Tibial nerve (tissue), 4 donors: ENCODE data around the gene ALK. TPM values are rescaled to one million over a fixed set of nuclear protein-coding genes. Genes with fewer than 3 reads are reported as not detected.

ENCODE experiments used
- DNase-seq, 2 donors: peaks; one replicate each; pipeline ENCODE4 v3.0.0-alpha.2; 2019; ENCODE audit warnings: low spot score in 2 of 2
- H3K27ac ChIP-seq, 4 donors: fragments of 200-600 bp; sonication (generic) in 3 of 4; one replicate each; pipeline ENCODE4 v1.5.1; 2017 to 2019; ENCODE audit warnings: mild to moderate bottlenecking in 1 of 4
- H3K27me3 ChIP-seq, 2 donors: fragments of 200-600 bp; sonication (generic) in 1 of 2; one replicate each; pipeline versions ENCODE4 v1.5.1 to v1.6.0; 2017 to 2019
- H3K36me3 ChIP-seq, 3 donors: fragments of 200-600 bp; sonication (generic); one replicate each; pipeline ENCODE4 v1.5.1; 2018 to 2019
- H3K4me1 ChIP-seq, 4 donors: fragments of 200-600 bp; sonication (generic) in 3 of 4; one replicate each; pipeline ENCODE4 v1.5.1; 2017 to 2019
- H3K4me3 ChIP-seq, 4 donors: fragments of 200-600 bp; sonication (generic) in 3 of 4; one replicate each; pipeline ENCODE4 v1.5.1; 2017 to 2019; ENCODE audit warnings: mild to moderate bottlenecking in 1 of 4, moderate library complexity in 1 of 4
- H3K9me3 ChIP-seq, 4 donors: fragments of 200-600 bp; sonication (generic) in 3 of 4; one replicate each; pipeline ENCODE4 v1.5.1; 2017 to 2019
- EP300 ChIP-seq, 2 donors: sonication (generic); formaldehyde crosslinking; IDR thresholded peaks; one replicate each; pipeline ENCODE4 v1.6.1; 2017; ENCODE audit warnings: antibody characterized with exemption in 2 of 2, mild to moderate bottlenecking in 1 of 2
- POLR2A ChIP-seq, 2 donors: fragments of 450-650 bp; IDR thresholded peaks; one replicate each; pipeline ENCODE4 v1.6.1; 2017; ENCODE audit warnings: antibody characterized with exemption in 2 of 2, mild to moderate bottlenecking in 2 of 2, moderate library complexity in 2 of 2
- WGBS, 2 donors: methylation state at CpG; one replicate each; pipeline ENCODE4 v1.1.5; 2018; 5-methylcytosine and 5-hydroxymethylcytosine counted together
- total RNA-seq, 4 donors: library from RNA; depleted of rRNA; stranded (reverse); fragments of >200 nt; gene quantifications; one replicate each; pipeline ENCODE4 v1.1.0, GENCODE V29; 2016
- TF ChIP-seq, protein P1 (sequence below), 5 experiments: fragments of 200-600 bp in 3 of 5; fragments of 450-650 bp in 2 of 5; sonication (generic) in 3 of 5; IDR thresholded peaks; one replicate each; pipeline ENCODE4 v1.5.1; 2016 to 2019; ENCODE audit warnings: antibody characterized with exemption in 5 of 5, mild to moderate bottlenecking in 3 of 5, moderate library complexity in 2 of 5

ALK gene
- total RNA-seq, 4 donors from 2014 or later = 0.39 to 4.8 (median 0.66) TPM

DNA sequence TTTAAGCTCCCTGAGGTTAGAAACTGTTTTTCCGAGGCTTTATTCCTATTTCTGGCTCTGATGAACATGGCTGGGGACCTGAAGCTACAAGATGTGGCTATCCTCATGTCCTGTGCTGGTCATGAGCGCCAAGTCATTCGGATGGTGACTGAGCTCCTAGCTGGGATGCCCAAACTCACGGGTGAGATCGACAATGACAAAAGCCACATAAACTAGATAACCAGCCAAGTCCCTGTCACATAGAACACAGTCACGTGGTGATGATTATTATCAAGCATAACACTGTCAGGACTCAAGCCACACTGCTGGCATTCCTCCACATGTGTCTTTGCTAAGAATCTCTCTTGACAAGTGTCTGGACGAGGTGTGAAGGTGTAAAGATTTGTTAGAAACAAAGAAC, 531.2 kb downstream of the ALK start:
- H3K4me1 ChIP-seq = no peaks in the 10 kb centered on the region
- H3K4me3 ChIP-seq = no peak overlapping the region
- no peaks in the 10 kb centered on the region for H3K36me3 ChIP-seq
- DNase-seq = no peak
- H3K9me3 ChIP-seq = no peaks in the 10 kb centered on the region
- H3K27ac ChIP-seq = no peak overlapping the region
- no peaks in the 10 kb centered on the region for H3K27me3 ChIP-seq
- TF ChIP-seq EP300 (IDR thresholded peaks at IDR 0.05) (no peak), POLR2A (IDR thresholded peaks at IDR 0.05) (no peak)
- TF ChIP-seq, protein P1, sequence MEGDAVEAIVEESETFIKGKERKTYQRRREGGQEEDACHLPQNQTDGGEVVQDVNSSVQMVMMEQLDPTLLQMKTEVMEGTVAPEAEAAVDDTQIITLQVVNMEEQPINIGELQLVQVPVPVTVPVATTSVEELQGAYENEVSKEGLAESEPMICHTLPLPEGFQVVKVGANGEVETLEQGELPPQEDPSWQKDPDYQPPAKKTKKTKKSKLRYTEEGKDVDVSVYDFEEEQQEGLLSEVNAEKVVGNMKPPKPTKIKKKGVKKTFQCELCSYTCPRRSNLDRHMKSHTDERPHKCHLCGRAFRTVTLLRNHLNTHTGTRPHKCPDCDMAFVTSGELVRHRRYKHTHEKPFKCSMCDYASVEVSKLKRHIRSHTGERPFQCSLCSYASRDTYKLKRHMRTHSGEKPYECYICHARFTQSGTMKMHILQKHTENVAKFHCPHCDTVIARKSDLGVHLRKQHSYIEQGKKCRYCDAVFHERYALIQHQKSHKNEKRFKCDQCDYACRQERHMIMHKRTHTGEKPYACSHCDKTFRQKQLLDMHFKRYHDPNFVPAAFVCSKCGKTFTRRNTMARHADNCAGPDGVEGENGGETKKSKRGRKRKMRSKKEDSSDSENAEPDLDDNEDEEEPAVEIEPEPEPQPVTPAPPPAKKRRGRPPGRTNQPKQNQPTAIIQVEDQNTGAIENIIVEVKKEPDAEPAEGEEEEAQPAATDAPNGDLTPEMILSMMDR (IDR thresholded peaks at IDR 0.05) = no peak
- 75 to 82% methylated on average over 7 of the region's 7 CpGs for WGBS, 2 donors

DNA sequence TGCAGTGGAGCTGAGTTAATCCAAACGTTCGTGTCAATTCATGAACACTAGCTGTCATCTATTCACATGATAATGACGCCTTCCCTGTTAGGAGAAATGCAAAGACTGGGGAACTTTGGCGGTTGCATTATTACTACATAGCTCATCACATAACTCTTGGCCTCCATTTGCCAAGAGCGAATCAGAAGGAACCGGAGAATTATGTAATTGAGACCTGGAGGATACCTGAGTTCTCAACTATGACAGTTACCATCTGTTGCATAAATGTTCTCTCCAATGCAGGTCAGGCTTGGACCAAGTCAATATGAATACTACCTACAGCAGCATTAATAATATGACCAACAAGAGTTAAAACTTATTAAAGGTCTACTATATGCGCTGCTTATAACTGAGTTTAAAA, 531.7 kb downstream of the ALK start:
- no peaks in the 10 kb centered on the region for H3K36me3 ChIP-seq
- no peak overlapping the region for H3K4me3 ChIP-seq
- WGBS, 2 donors = 86 to 93% methylated on average over 7 of the region's 7 CpGs
- no peak for TF ChIP-seq POLR2A (IDR thresholded peaks at IDR 0.05)
- TF ChIP-seq, protein P1 (IDR thresholded peaks at IDR 0.05) = no peak
- no peaks in the 10 kb centered on the region for H3K4me1 ChIP-seq
- H3K27ac ChIP-seq = no peak overlapping the region
- no peaks in the 10 kb centered on the region for H3K9me3 ChIP-seq
- no peak for DNase-seq
- H3K27me3 ChIP-seq = no peaks in the 10 kb centered on the region

- no peaks in the 10 kb centered on the region for H3K36me3 ChIP-seq
- no peaks in the 10 kb centered on the region for H3K9me3 ChIP-seq
- DNase-seq = no peak
- H3K4me3 ChIP-seq = no peak overlapping the region
- H3K4me1 ChIP-seq = no peaks in the 10 kb centered on the region
- TF ChIP-seq, protein P1 (IDR thresholded peaks at IDR 0.05) = no peak
- TF ChIP-seq POLR2A (IDR thresholded peaks at IDR 0.05) (no peak), EP300 (IDR thresholded peaks at IDR 0.05) (no peak)
- H3K27me3 ChIP-seq = no peaks in the 10 kb centered on the region
- H3K27ac ChIP-seq = no peak overlapping the region
- 77 to 83% methylated on average over 2 of the region's 2 CpGs for WGBS, 2 donors
These were observed 533.3 kb downstream of the ALK start for GRCh38 chr2:29388071-29388470.

GRCh38 chr2:29382486-29382885, 538.9 kb downstream of the ALK start:
- no peak overlapping the region for H3K27ac ChIP-seq
- WGBS, 2 donors = 55 to 60% methylated on average over 2 of the region's 2 CpGs
- DNase-seq = no peak

DNA sequence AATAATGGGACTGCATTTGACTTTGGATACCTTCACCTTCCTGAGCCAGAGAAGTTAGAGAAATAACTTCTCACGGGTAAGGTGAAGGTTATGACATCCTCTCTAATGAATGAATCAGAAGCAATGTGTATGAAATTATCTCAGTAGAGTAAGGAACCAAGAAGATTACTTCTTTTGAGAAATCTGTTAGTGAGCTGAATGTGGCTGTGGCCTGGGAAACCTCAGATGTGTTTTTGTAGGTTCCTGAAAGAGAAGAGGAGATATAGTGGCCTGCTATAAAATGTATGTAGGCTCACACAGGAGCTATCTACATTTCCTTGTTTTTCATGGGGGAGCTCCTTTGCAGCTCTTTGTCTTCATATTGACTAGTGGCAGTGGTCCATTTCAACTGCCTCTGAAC, 543.6 kb downstream of the ALK start:
- Histone ChIP-seq H3K4me3 (no peak overlapping the region), H3K27ac (no peak overlapping the region), H3K27me3 (no peaks in the 10 kb centered on the region), H3K9me3 (no peaks in the 10 kb centered on the region), H3K4me1 (no peaks in the 10 kb centered on the region), H3K36me3 (no peaks in the 10 kb centered on the region)
- no peak for TF ChIP-seq POLR2A (IDR thresholded peaks at IDR 0.05)
- TF ChIP-seq, protein P1 (IDR thresholded peaks at IDR 0.05) = no peak
- TF ChIP-seq EP300 (IDR thresholded peaks at IDR 0.05) = no peak
- WGBS, 2 donors = 67 to 79% methylated on average over 1 of the region's 1 CpG
- no peak for DNase-seq

More at GRCh38 chr2:29382486-29382885, 538.9 kb downstream of the ALK start:
- Histone ChIP-seq H3K36me3 (no peaks in the 10 kb centered on the region), H3K4me1 (no peaks in the 10 kb centered on the region), H3K4me3 (no peak overlapping the region), H3K9me3 (no peaks in the 10 kb centered on the region), H3K27me3 (no peaks in the 10 kb centered on the region)
- TF ChIP-seq POLR2A (IDR thresholded peaks at IDR 0.05) (no peak), EP300 (IDR thresholded peaks at IDR 0.05) (no peak)

DNA sequence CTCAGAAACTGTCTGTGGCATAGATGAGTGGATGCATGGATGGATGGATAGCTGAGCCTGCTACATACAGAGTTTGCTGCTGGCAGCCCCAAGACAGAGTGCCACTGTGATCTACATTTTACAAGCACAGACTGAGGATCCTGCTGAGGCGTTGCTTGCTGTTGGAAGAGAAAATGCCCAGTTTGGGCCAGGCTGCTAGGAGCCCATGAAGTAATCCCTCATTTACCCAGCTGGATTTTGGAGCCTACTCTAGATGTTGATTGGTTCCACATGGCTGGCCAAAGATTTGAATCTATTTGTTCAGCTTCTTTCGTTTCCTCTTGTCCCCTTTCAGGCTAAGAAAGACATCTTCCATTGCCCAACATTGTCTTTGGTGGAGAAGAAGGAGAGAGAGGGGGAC, 544.8 kb downstream of the ALK start:
- Histone ChIP-seq H3K4me1 (no peaks in the 10 kb centered on the region), H3K27me3 (no peaks in the 10 kb centered on the region), H3K27ac (no peak overlapping the region), H3K36me3 (no peaks in the 10 kb centered on the region), H3K4me3 (no peak overlapping the region), H3K9me3 (no peaks in the 10 kb centered on the region)
- TF ChIP-seq EP300 (IDR thresholded peaks at IDR 0.05) = no peak
- TF ChIP-seq POLR2A (IDR thresholded peaks at IDR 0.05) = no peak
- TF ChIP-seq, protein P1 (IDR thresholded peaks at IDR 0.05) = no peak
- no peak for DNase-seq
- WGBS, 2 donors = 73 to 78% methylated on average over 2 of the region's 2 CpGs
